ENCODE data around the gene ADPRS.

ADPRS gene

DNA sequence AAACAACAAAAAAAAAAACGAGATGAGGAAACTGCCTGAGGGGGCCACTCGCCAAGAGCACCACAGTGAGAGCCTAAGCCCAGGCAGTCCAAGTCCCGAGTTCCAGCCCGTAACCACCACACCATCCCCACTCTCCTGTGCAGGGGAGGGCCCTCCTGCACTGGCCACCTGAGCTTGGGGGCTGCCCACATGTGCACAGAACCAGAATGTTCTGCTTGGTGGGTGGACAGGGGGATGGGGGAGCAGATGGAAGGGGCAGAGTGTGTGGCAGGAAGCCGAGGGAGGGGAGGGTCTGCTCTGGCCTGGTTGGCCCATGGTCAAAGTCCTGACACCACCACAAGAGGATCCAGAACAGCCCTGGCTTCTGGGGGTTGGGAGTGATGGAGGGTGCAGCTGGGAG is 17.6 kb downstream of the ADPRS start:
- intact Hi-C loops (cut with DNase I; ENCODE audit: low total_unique reads) = no loop called here
- Histone ChIP-seq H3K27ac (peak overlapping the region; percentile 12 to 46), H3K4me3 (no peak overlapping the region), H3K36me3 (no peaks in the 10 kb centered on the region), H3K4me1 (peaks cover 0 to 28% (median 2%) of the 10 kb centered on the region in 4 donors), H3K9me3 (no peaks in the 10 kb centered on the region), H3K27me3 (no peaks in the 10 kb centered on the region)
- no peak for DNase-seq
- TF ChIP-seq CTCF (IDR thresholded peaks at IDR 0.05) = no peak

DNA sequence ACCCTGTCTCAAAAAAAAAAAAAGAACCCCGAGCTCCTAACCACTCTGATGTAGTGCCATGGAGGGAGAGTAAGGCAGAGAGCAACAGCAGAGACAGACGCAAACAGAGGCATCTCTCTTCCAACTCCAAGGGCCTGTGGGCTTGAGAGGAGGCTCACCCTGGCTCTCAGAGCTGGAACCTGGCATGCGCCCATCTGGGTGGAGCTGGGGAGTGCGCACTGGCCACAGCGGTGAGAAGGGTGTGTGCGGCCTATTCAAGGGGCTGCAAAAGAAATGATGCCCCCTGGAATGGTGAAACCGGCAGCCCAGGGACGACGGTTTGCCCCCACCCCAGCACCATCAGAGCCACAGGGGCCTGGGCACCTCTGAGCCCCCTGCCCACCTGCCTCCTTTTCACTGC is 18.7 kb downstream of the ADPRS start:
- Histone ChIP-seq H3K27ac (peak overlapping the region in 1 of 2 donors; percentile 37), H3K9me3 (no peaks in the 10 kb centered on the region), H3K4me3 (no peak overlapping the region), H3K36me3 (no peaks in the 10 kb centered on the region), H3K4me1 (peaks cover 0 to 28% (median 2%) of the 10 kb centered on the region in 4 donors), H3K27me3 (no peaks in the 10 kb centered on the region)
- no peak for DNase-seq
- no peak for TF ChIP-seq CTCF (IDR thresholded peaks at IDR 0.05)
- intact Hi-C loops (cut with DNase I; ENCODE audit: low total_unique reads) = no loop called here

DNA sequence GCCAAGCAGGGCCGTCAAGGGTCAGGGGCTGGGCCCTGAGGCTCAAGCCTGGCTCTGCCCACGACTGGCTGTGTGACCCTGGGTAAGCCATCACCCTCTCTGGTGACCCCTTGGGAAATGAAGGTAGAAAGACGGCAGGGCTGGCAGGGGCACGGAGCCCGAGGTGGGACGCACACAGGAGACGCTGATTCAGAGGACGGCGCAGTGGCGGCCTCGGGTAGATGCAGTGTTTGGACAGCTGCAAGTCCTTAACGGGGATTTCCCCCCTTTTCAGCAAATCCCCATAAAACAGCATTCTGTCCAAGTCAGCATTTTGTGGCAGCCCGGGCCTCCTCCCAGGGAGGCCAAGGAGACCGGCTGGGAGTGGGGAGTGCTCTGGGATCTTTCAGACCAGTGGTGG is 19.6 kb downstream of the ADPRS start:
- DNase-seq = no peak
- Histone ChIP-seq H3K27ac (peak overlapping the region in 1 of 2 donors; percentile 37), H3K27me3 (no peaks in the 10 kb centered on the region), H3K9me3 (no peaks in the 10 kb centered on the region), H3K4me1 (peaks cover 0 to 28% (median 3%) of the 10 kb centered on the region in 4 donors), H3K4me3 (no peak overlapping the region), H3K36me3 (peaks cover 0 to 6% (median 0%) of the 10 kb centered on the region in 3 donors)
- TF ChIP-seq CTCF (IDR thresholded peaks at IDR 0.05) = no peak
- intact Hi-C loops (cut with DNase I; ENCODE audit: low total_unique reads) = no loop called here

DNA sequence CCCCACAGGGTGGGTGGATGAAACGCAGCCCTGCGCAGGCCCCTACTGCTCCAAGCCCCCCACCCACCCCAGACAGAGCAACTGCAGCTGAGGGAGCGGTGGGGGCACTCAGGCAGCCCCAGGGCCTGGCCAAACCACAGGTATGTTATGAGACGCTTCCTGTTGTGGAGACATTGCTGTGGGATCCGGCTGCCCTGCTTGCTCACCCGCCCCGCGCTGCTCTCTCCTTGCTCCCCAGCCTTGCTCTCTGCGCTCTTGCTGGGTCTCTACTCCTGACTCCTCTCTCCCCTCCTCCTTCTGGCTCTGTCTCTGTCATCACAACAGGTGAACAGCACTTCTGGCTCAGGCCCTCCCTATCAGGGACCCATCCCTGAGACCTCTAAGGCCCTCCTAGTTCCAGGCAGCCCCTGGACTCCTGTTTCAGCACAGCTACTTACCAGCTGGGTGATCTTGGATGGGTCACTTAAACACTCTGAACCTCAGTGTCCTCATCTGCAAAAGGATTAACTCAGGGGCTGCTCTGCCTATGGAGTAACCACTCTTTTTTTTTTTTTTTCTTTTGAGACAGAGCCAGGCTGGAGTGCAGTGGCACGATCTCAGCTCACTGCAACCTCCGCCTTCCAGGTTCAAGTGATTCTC is 20.5 kb downstream of the ADPRS start:
- TF ChIP-seq CTCF (IDR thresholded peaks at IDR 0.05) = no peak
- no peaks in the 10 kb centered on the region for H3K9me3 ChIP-seq
- H3K27me3 ChIP-seq = no peaks in the 10 kb centered on the region
- peaks cover 0 to 8% (median 0%) of the 10 kb centered on the region in 3 donors for H3K36me3 ChIP-seq
- intact Hi-C loops (cut with DNase I; ENCODE audit: low total_unique reads) = no loop called here
- H3K4me3 ChIP-seq = no peak overlapping the region
- no peak overlapping the region for H3K27ac ChIP-seq
- no peak for DNase-seq
- peaks cover 0 to 28% (median 3%) of the 10 kb centered on the region in 4 donors for H3K4me1 ChIP-seq

- peaks cover 0 to 8% (median 0%) of the 10 kb centered on the region in 3 donors for H3K36me3 ChIP-seq
- TF ChIP-seq CTCF (IDR thresholded peaks at IDR 0.05) = no peak
- H3K27ac ChIP-seq = no peak overlapping the region
- intact Hi-C loops (cut with DNase I; ENCODE audit: low total_unique reads) = no loop called here
- H3K27me3 ChIP-seq = no peaks in the 10 kb centered on the region
- H3K4me3 ChIP-seq = no peak overlapping the region
- H3K9me3 ChIP-seq = no peaks in the 10 kb centered on the region
- DNase-seq = no peak
- H3K4me1 ChIP-seq = peaks cover 0 to 42% (median 22%) of the 10 kb centered on the region in 4 donors
Measured at GRCh38 chr1:36111151-36111550, 22.5 kb downstream of the ADPRS start.
